ENCODE measurements around the gene LSP1.
"Not testable (repeated sequence)": the region's sequence is repeated elsewhere in the genome, so short reads cannot be mapped to it uniquely, and the experiment has no call there.

The LSP1 gene

GRCh38 chr11:1938343-1939005 lies 85.6 kb downstream of the LSP1 start:
- Histone ChIP-seq H3K27me3 (ENCODE audit: control insufficient read depth, insufficient read depth, low read length) (no peaks in the 10 kb centered on the region), H3K4me1 (ENCODE audit: control insufficient read depth, low read depth, low read length) (no peaks in the 10 kb centered on the region), H3K27ac (ENCODE audit: low read length) (no peak overlapping the region), H3K9me3 (ENCODE audit: control insufficient read depth, low read depth, low read length) (no peaks in the 10 kb centered on the region), H3K36me3 (ENCODE audit: control insufficient read depth, low read depth, low read length) (no peaks in the 10 kb centered on the region), H3K9ac (ENCODE audit: low read length) (no peak overlapping the region), H3K4me3 (ENCODE audit: low read length) (no peak overlapping the region)

GRCh38 chr11:1939006-1939625 lies 86.2 kb downstream of the LSP1 start:
- Histone ChIP-seq H3K9me3 (ENCODE audit: control insufficient read depth, low read depth, low read length) (no peaks in the 10 kb centered on the region), H3K9ac (ENCODE audit: low read length) (no peak overlapping the region), H3K4me3 (ENCODE audit: low read length) (no peak overlapping the region), H3K27ac (ENCODE audit: low read length) (no peak overlapping the region), H3K36me3 (ENCODE audit: control insufficient read depth, low read depth, low read length) (no peaks in the 10 kb centered on the region), H3K27me3 (ENCODE audit: control insufficient read depth, insufficient read depth, low read length) (no peaks in the 10 kb centered on the region), H3K4me1 (ENCODE audit: control insufficient read depth, low read depth, low read length) (no peaks in the 10 kb centered on the region)

GRCh38 chr11:1939788-1940187 lies 86.9 kb downstream of the LSP1 start:
- H3K9ac ChIP-seq (ENCODE audit: low read length); H3K27ac ChIP-seq (ENCODE audit: low read length); H3K27me3 ChIP-seq (ENCODE audit: control insufficient read depth, insufficient read depth, low read length); H3K9me3 ChIP-seq (ENCODE audit: control insufficient read depth, low read depth, low read length); H3K36me3 ChIP-seq (ENCODE audit: control insufficient read depth, low read depth, low read length); H3K4me3 ChIP-seq (ENCODE audit: low read length); H3K4me1 ChIP-seq (ENCODE audit: control insufficient read depth, low read depth, low read length): not testable (repeated sequence)

Measured in iPS-18a (cell line).